H9 (cell line): ENCODE results near the gene WNT9A. TPM values are rescaled to one million over a fixed set of nuclear protein-coding genes. Genes with fewer than 3 reads are reported as not detected.

Experiments
- DNase-seq: peaks from one replicate; pipeline ENCODE4 v3.0.0-alpha.2; 2017
- H2AFZ ChIP-seq: one replicate; pipeline ENCODE4 v1.6.1; 2013; ENCODE audit warnings: mild to moderate bottlenecking, low read length, control low read depth, moderate library complexity
- H2AK5ac ChIP-seq: 2 replicates; pipeline ENCODE4 v1.6.1; 2013; ENCODE audit warnings: low read length, control low read depth, mixed read lengths; ENCODE audit not compliant: insufficient read length
- H2BK120ac ChIP-seq: one replicate; pipeline ENCODE4 v1.6.1; 2013; ENCODE audit warnings: low read depth, mild to moderate bottlenecking, low read length, control low read depth, inconsistent platforms; ENCODE audit not compliant: poor library complexity, severe bottlenecking
- H2BK12ac ChIP-seq: 2 replicates; pipeline ENCODE4 v1.6.1; 2013; ENCODE audit warnings: low read length, control low read depth, mixed read lengths, low read depth; ENCODE audit not compliant: insufficient read length
- H2BK15ac ChIP-seq: 2 replicates; pipeline ENCODE4 v1.6.1; 2013; ENCODE audit warnings: low read depth, low read length, control low read depth
- H2BK20ac ChIP-seq: one replicate; pipeline ENCODE4 v1.6.1; 2013; ENCODE audit warnings: low read depth, mild to moderate bottlenecking, low read length, control low read depth, inconsistent platforms; ENCODE audit not compliant: poor library complexity, severe bottlenecking
- H2BK5ac ChIP-seq: 2 replicates; pipeline ENCODE4 v1.6.1; 2013; ENCODE audit warnings: low read length, control low read depth, mixed read lengths; ENCODE audit not compliant: insufficient read length
- H3K14ac ChIP-seq: 2 replicates; pipeline ENCODE4 v1.6.1; 2013; ENCODE audit warnings: low read length, control low read depth; ENCODE audit not compliant: insufficient read depth
- H3K18ac ChIP-seq: 2 replicates; pipeline ENCODE4 v1.6.1; 2013; ENCODE audit warnings: low read depth, mild to moderate bottlenecking, mixed read lengths, low read length, control low read depth; ENCODE audit not compliant: insufficient read length
- H3K23ac ChIP-seq: 2 replicates; pipeline ENCODE4 v1.6.1; 2013; ENCODE audit warnings: low read length, control low read depth, mixed read lengths, low read depth; ENCODE audit not compliant: insufficient read length
- H3K23me2 ChIP-seq: 2 replicates; pipeline ENCODE4 v1.6.1; 2013; ENCODE audit warnings: low read depth, mild to moderate bottlenecking, mixed read lengths, low read length, control low read depth; ENCODE audit not compliant: insufficient read length, poor library complexity, severe bottlenecking
- H3K27ac ChIP-seq: 2 replicates; pipeline ENCODE4 v1.5.1; 2013; ENCODE audit warnings: low read length, control low read depth, mixed read lengths, low read depth; ENCODE audit not compliant: insufficient read length
- H3K27me3 ChIP-seq: 2 replicates; pipeline ENCODE4 v1.6.1; 2013; ENCODE audit warnings: low read length, control low read depth, inconsistent platforms; ENCODE audit not compliant: insufficient read depth
- H3K4ac ChIP-seq: 2 replicates; pipeline ENCODE4 v1.6.1; 2013; ENCODE audit warnings: low read depth, mild to moderate bottlenecking, control low read depth, inconsistent platforms, low read length, moderate library complexity
- H3K4me1 ChIP-seq: 2 replicates; pipeline ENCODE4 v1.6.1; 2013; ENCODE audit warnings: low read length, control low read depth, inconsistent platforms; ENCODE audit not compliant: insufficient read depth
- H3K4me2 ChIP-seq: 2 replicates; pipeline ENCODE4 v1.6.1; 2013; ENCODE audit warnings: low read length, control low read depth, mixed read lengths; ENCODE audit not compliant: insufficient read length, insufficient read depth
- H3K56ac ChIP-seq: 2 replicates; pipeline ENCODE4 v1.6.1; 2013; ENCODE audit warnings: low read depth, mild to moderate bottlenecking, mixed read lengths, low read length, control low read depth; ENCODE audit not compliant: insufficient read length
- H3K79me1 ChIP-seq: 2 replicates; pipeline ENCODE4 v1.6.1; 2013; ENCODE audit warnings: low read depth, mild to moderate bottlenecking, moderate library complexity, low read length, control low read depth, inconsistent platforms; ENCODE audit not compliant: insufficient read depth, poor library complexity, severe bottlenecking
- H3K79me2 ChIP-seq: 2 replicates; pipeline ENCODE4 v1.6.1; 2013; ENCODE audit warnings: low read length, control low read depth, inconsistent platforms; ENCODE audit not compliant: insufficient read depth
- H3K9ac ChIP-seq: 2 replicates; pipeline ENCODE4 v1.6.1; 2013; ENCODE audit warnings: low read length, control low read depth, mixed read lengths; ENCODE audit not compliant: insufficient read length; ENCODE audit errors: extremely low read depth
- H3K9me3 ChIP-seq: one replicate; pipeline ENCODE4 v1.6.1; 2013; ENCODE audit warnings: low read depth, low read length, inconsistent platforms; ENCODE audit not compliant: control insufficient read depth
- H3T11ph ChIP-seq: one replicate; pipeline ENCODE4 v1.6.1; 2013; ENCODE audit warnings: mild to moderate bottlenecking, low read length, control low read depth, inconsistent platforms
- H4K20me1 ChIP-seq: one replicate; pipeline ENCODE4 v1.6.1; 2013; ENCODE audit not compliant: control insufficient read depth, insufficient read length, insufficient read depth
- H4K5ac ChIP-seq: 2 replicates; pipeline ENCODE4 v1.6.1; 2013; ENCODE audit warnings: low read depth, mild to moderate bottlenecking, mixed read lengths, low read length, control low read depth; ENCODE audit not compliant: insufficient read length
- H4K8ac ChIP-seq: replicated peaks from 2 replicates; pipeline ENCODE4 v1.6.1; 2013; ENCODE audit warnings: low read length, control low read depth, mixed read lengths, low read depth; ENCODE audit not compliant: insufficient read length
- H4K91ac ChIP-seq: 2 replicates; pipeline ENCODE4 v1.6.1; 2013; ENCODE audit warnings: low read depth, mild to moderate bottlenecking, moderate library complexity, mixed read lengths, low read length, control low read depth; ENCODE audit not compliant: insufficient read length
- H3K27ac Mint-ChIP-seq, 3 experiments: 2 replicates in 2 of 3; 3 replicates in 1 of 3; pipeline ENCODE4 v1.8.0; 2020 to 2021; ENCODE audit warnings: mixed read lengths in 3 of 3, mild to moderate bottlenecking in 1 of 3, moderate library complexity in 1 of 3
- H3K27me3 Mint-ChIP-seq: 2 replicates; pipeline ENCODE4 v1.8.0; 2021; ENCODE audit warnings: low read depth, mild to moderate bottlenecking, moderate library complexity, mixed read lengths
- H3K36me3 Mint-ChIP-seq, 3 experiments: 2 replicates in 2 of 3; 3 replicates in 1 of 3; pipeline ENCODE4 v1.8.0; 2020 to 2021; ENCODE audit warnings: low read depth in 3 of 3, mixed read lengths in 3 of 3; ENCODE audit not compliant: insufficient read depth in 1 of 3
- H3K4me1 Mint-ChIP-seq, 2 experiments: 2 replicates each; pipeline ENCODE4 v1.8.0; 2020; ENCODE audit warnings: mixed read lengths in 2 of 2
- H3K4me3 Mint-ChIP-seq, 2 experiments: 2 replicates in 1 of 2; 3 replicates in 1 of 2; pipeline ENCODE4 v1.8.0; 2020 to 2021; ENCODE audit warnings: mild to moderate bottlenecking in 2 of 2, mixed read lengths in 2 of 2, moderate library complexity in 1 of 2
- H3K9me3 Mint-ChIP-seq, 2 experiments: 2 replicates in 1 of 2; 3 replicates in 1 of 2; pipeline ENCODE4 v1.8.0; 2020; ENCODE audit warnings: mild to moderate bottlenecking in 2 of 2, mixed read lengths in 2 of 2, moderate library complexity in 1 of 2
- CTCF ChIP-seq: fragments of 200-600 bp; sonication (generic); conservative IDR thresholded peaks from 3 replicates; pipeline ENCODE4 v1.8.0; 2021; ENCODE audit warnings: antibody characterized with exemption, mild to moderate bottlenecking
- WGBS: extraction: QIAGEN DNeasy Blood & Tissue Kit; methylation state at CpG from one replicate; pipeline ENCODE4 v1.1.7; 2013; ENCODE audit warnings: missing lambda C conversion rate, low lambda C conversion rate, mixed read lengths; ENCODE audit not compliant: insufficient read length; ENCODE audit errors: extremely low coverage; 5-methylcytosine and 5-hydroxymethylcytosine counted together
- total RNA-seq: library from RNA; stranded (reverse); gene quantifications from 2 replicates; pipeline ENCODE4 v1.2.1, GENCODE V29; 2021

The WNT9A gene
- total RNA-seq, 1 experiment from 2014 or later = 0.77 TPM

GRCh38 chr1:227883641-227884301 lies 64.0 kb downstream of the WNT9A start:
- Histone ChIP-seq H3K56ac (no peak overlapping the region), H3K79me2 (no peaks in the 10 kb centered on the region), H4K5ac (no peak overlapping the region), H3K4me2 (no peak overlapping the region), H3K4me1 (no peaks in the 10 kb centered on the region), H2BK120ac (no peak overlapping the region), H3K18ac (no peak overlapping the region), H2BK12ac (no peak overlapping the region), H3K14ac (no peak overlapping the region), H2AFZ (no peak overlapping the region), H2BK15ac (no peak overlapping the region), H3K9me3 (no peaks in the 10 kb centered on the region), H2BK20ac (no peak overlapping the region), H3K79me1 (no peaks in the 10 kb centered on the region), H4K20me1 (no peaks in the 10 kb centered on the region), H3T11ph (no peak overlapping the region), H3K27ac (no peak overlapping the region), H4K91ac (no peak overlapping the region), H2AK5ac (no peak overlapping the region), H2BK5ac (no peak overlapping the region), H3K9ac (no peak overlapping the region), H3K23me2 (no peaks in the 10 kb centered on the region), H3K4ac (no peak overlapping the region), H3K23ac (no peak overlapping the region), H4K8ac (no peak overlapping the region), H3K27me3 (no peaks in the 10 kb centered on the region)
- WGBS = no CpG with 5 or more reads among the region's 15 CpGs
- no peaks in the 10 kb centered on the region for H3K9me3 Mint-ChIP-seq
- H3K36me3 Mint-ChIP-seq = no peaks in the 10 kb centered on the region; a peak in 2 of 7 replicates
- H3K4me3 Mint-ChIP-seq = no peak overlapping the region
- peaks cover 3 to 13% of the 10 kb centered on the region in 2 experiments for H3K4me1 Mint-ChIP-seq
- TF ChIP-seq CTCF = no peak
- H3K27me3 Mint-ChIP-seq = peaks cover 21% of the 10 kb centered on the region
- H3K27ac Mint-ChIP-seq = no peak overlapping the region
- DNase-seq = no peak
